ENCODE measurements around the gene CHRDL2. TPM values are rescaled to one million over a fixed set of nuclear protein-coding genes. Genes with fewer than 3 reads are reported as not detected.

The CHRDL2 gene
- total RNA-seq, 2 donors from 2014 or later = 4.6 TPM; not detected in 1

DNA sequence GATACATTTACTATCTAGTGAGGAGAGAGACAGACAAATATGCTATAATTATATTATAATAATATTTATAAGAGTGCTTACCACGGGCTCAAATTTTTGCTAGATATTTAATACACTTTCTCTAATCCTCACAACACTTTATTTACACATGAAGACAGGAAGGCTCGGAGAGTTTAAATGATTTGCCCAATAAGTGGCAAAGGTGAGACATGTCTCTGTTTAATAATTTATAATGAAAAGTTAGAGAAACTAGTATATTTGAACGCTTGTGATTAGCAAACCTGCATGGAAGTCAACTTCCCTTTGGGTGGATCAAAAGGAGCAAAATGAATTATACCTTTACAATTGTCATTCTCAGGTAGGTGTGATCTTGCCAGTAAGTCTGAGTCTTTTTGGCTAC is 83.4 kb downstream of the CHRDL2 start:
- ATAC-seq (no peak), DNase-seq (no peak)
- intact Hi-C loops (cut with DNase I, micrococcal nuclease) = no loop called here

DNA sequence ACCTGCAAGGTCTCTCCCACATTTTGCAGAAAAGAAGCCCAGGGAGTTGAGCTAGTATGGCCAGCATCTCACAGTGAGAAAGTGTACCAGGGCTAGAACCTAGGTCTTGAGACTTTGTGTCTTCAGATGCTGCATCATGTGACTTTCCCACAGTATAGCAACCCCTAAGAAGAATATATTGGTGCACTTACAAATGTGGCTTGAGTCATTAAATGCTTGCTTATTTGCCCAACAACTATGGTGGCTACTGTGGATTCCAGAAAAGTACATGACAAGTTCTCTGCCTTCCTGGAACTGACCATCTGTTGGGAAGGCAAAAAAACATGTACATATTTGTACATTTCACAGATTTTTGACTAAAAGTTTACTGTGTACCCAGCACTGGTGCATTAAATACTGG is 83.8 kb downstream of the CHRDL2 start:
- ATAC-seq (no peak), DNase-seq (no peak)
- intact Hi-C loops (cut with DNase I, micrococcal nuclease) = no loop called here

DNA sequence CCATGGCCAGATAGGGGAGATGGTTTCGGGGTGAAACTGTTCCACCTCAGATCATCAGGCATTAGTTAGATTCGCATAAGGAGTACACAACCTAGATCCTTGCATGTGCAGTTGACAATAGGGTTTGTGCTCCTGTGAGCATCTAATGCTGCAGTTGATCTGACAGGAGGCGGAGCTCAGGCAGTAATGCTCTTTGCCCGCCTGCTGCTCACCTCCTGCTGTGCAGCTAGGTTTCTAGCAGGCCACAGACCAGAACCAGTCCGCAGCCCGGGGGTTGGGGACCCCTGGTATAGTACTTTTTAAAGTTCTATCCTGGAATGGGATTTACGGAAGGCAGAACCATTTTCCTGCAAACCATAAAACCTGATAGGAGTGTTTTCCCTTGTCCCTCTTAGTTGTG is 84.3 kb downstream of the CHRDL2 start:
- intact Hi-C loops (cut with DNase I, micrococcal nuclease) = no loop called here
- no peak for ATAC-seq
- no peak for DNase-seq

Small RNA genes within 50 kb of the gene (microRNA-seq; reads per million reads assigned to microRNA genes)
- 0 to 4.1 reads per million in 2 donors for gene MIR4696

Other genes starting within 250 kb of the CHRDL2 start
- 1 to 10 TPM; 2.5 to 3.4 TPM for gene LIPT2, start 237.7 kb downstream of the CHRDL2 start, total RNA-seq
- gene POLD3, start 138.8 kb downstream of the CHRDL2 start, total RNA-seq = 10 to 100 TPM; 21.0 to 33.3 TPM
- 10 to 100 TPM; 11.2 to 12.6 TPM for gene RNF169, start 17.4 kb upstream of the CHRDL2 start, total RNA-seq
- 10 to 100 TPM in 1 of 2 donors, 1 to 10 TPM in 1; 5.7 to 20.8 TPM for gene XRRA1, start 217.7 kb upstream of the CHRDL2 start, total RNA-seq
- gene SPCS2, start 217.8 kb upstream of the CHRDL2 start, total RNA-seq = 100 to 1,000 TPM; 114 to 124 TPM

All from left colon (tissue), 2 donors.